ENCODE measurements around the gene OR13G1. TPM values are rescaled to one million over a fixed set of nuclear protein-coding genes. Genes with fewer than 3 reads are reported as not detected.

Gene OR13G1
- total and polyA plus RNA-seq, 2 of the 13 experiments (the other 11 are each of a cell fraction or from before 2014, with no cell fraction given): not detected

GRCh38 chr1:247646867-247647266 is 32.7 kb downstream of the OR13G1 start:
- POLR2A ChIA-PET: no interaction called here
- intact Hi-C loops (cut with micrococcal nuclease; ENCODE audit: unreplicated experiment): no loop called here
- no peak for DNase-seq (ENCODE audit: low spot score)
- Histone ChIP-seq H3K4me2 (ENCODE audit: low read depth, low read length) (no peak overlapping the region), H3K9me3 (ENCODE audit: low read length) (no peaks in the 10 kb centered on the region), H3K9ac (ENCODE audit: insufficient read depth, low read depth, low read length) (no peak overlapping the region), H3K36me3 (replicated peaks in 1 of 2; ENCODE audit: control insufficient read depth in 1 of 2, insufficient read depth in 2 of 2, low read length in 2 of 2) (no peaks in the 10 kb centered on the region), H4K20me1 (ENCODE audit: insufficient read depth, low read length) (no peaks in the 10 kb centered on the region), H2AFZ (ENCODE audit: low read length) (no peak overlapping the region), H3K27me3 (ENCODE audit: control insufficient read depth in 1 of 2, insufficient read depth in 2 of 2, low read length in 2 of 2) (no peaks in the 10 kb centered on the region), H3K27ac (ENCODE audit: extremely low read length, insufficient read depth, low read length) (no peak overlapping the region), H3K4me3 (replicated peaks in 1 of 3; ENCODE audit: insufficient read depth in 1 of 3, low read depth in 2 of 3, low read length in 3 of 3) (no peak overlapping the region), H3K4me1 (ENCODE audit: insufficient read depth, low read length) (no peaks in the 10 kb centered on the region), H3K79me2 (ENCODE audit: insufficient read depth, low read length) (no peaks in the 10 kb centered on the region)
- FAIRE-seq: no peak
- CTCF ChIA-PET (ENCODE audit: low intra/inter-chr PET ratio, low total read pairs): no interaction called here
- no peak for TF ChIP-seq TIGD3 (CRISPR knock-in tag; IDR thresholded peaks at IDR 0.05; ENCODE audit: borderline replicate concordance)
- TF ChIP-seq SATB2 (CRISPR knock-in tag; IDR thresholded peaks at IDR 0.05): no peak
- TF ChIP-seq HMG20A (CRISPR knock-in tag; IDR thresholded peaks at IDR 0.05; ENCODE audit: borderline replicate concordance): no peak
- no peak for TF ChIP-seq ZNF841 (CRISPR knock-in tag; IDR thresholded peaks at IDR 0.05; ENCODE audit: borderline replicate concordance)
- TF ChIP-seq HINFP (CRISPR knock-in tag; IDR thresholded peaks at IDR 0.05; ENCODE audit: low read depth): no peak
- TF ChIP-seq PREB (CRISPR knock-in tag; IDR thresholded peaks at IDR 0.05): no peak
- ATAC-seq: no peak
- in situ Hi-C loops (cut with HindIII; ENCODE audit: extremely low pct_ligation_motif_present, low pct_unique_long_range_greater_than_20kb): no loop called here
- WGBS (ENCODE audit: low lambda C conversion rate): 8% methylated on average over 4 of the region's 4 CpGs
- no TSS peak for BruUV-seq (replicated peaks)

Measured in HepG2 (cell line).